HFF-Myc (cell line): Measurements from ENCODE around the gene LRRC53.

Source experiments
- DNase-seq: peaks from one replicate; pipeline ENCODE4 v3.0.0-alpha.2; 2011; ENCODE audit warnings: low read depth; ENCODE audit errors: extremely low read depth
- H3K4me3 ChIP-seq: replicated peaks from 2 replicates; pipeline ENCODE4 v1.5.1; 2011; ENCODE audit warnings: low read depth, mild to moderate bottlenecking, control low read depth, low read length
- CTCF ChIP-seq: IDR thresholded peaks from 2 replicates; pipeline ENCODE4 v1.5.1; 2012; ENCODE audit warnings: mild to moderate bottlenecking, low read depth, low read length, control low read depth; ENCODE audit errors: missing control alignments

The LRRC53 gene

GRCh38 chr1:74502432-74502831, 10.0 kb downstream of the LRRC53 start:
- no peak for TF ChIP-seq CTCF
- H3K4me3 ChIP-seq = no peak overlapping the region
- DNase-seq = peak; percentile 9

- no peak overlapping the region for H3K4me3 ChIP-seq
- no peak for DNase-seq
- no peak for TF ChIP-seq CTCF
Observed at GRCh38 chr1:74498901-74499300, 13.5 kb downstream of the LRRC53 start.

GRCh38 chr1:74496669-74497068, 15.7 kb downstream of the LRRC53 start:
- H3K4me3 ChIP-seq = no peak overlapping the region
- no peak for TF ChIP-seq CTCF
- no peak for DNase-seq

GRCh38 chr1:74486036-74486435, 26.4 kb downstream of the LRRC53 start:
- no peak for DNase-seq
- TF ChIP-seq CTCF = no peak
- no peak overlapping the region for H3K4me3 ChIP-seq

- no peak for TF ChIP-seq CTCF
- DNase-seq = no peak
- no peak overlapping the region for H3K4me3 ChIP-seq
Observed at GRCh38 chr1:74485622-74486021, 26.8 kb downstream of the LRRC53 start.

GRCh38 chr1:74481607-74482006, 30.8 kb downstream of the LRRC53 start:
- H3K4me3 ChIP-seq = no peak overlapping the region
- TF ChIP-seq CTCF = no peak
- DNase-seq = no peak

GRCh38 chr1:74480068-74480467, 32.3 kb downstream of the LRRC53 start:
- no peak for TF ChIP-seq CTCF
- no peak overlapping the region for H3K4me3 ChIP-seq
- no peak for DNase-seq
